GM18499 (cell line): ENCODE data around the gene GMIP.

ENCODE experiments used
- ATAC-seq: cut with Tn5 transposase; IDR thresholded peaks from one replicate; pipeline ENCODE4 v1.9.1; 2021; ENCODE audit warnings: moderate number of reproducible peaks; ENCODE audit not compliant: insufficient read depth, unreplicated experiment

The GMIP gene

GRCh38 chr19:19579533-19580361, 63.7 kb downstream of the GMIP start:
- ATAC-seq = no peak
